ENCODE data around the gene SLC7A5. TPM values are rescaled to one million over a fixed set of nuclear protein-coding genes. Genes with fewer than 3 reads are reported as not detected.
"Not testable (repeated sequence)": the region's sequence is repeated elsewhere in the genome, so short reads cannot be mapped to it uniquely, and the experiment has no call there.

Gene SLC7A5
- total and polyA plus RNA-seq, 2 of the 13 experiments (the other 11 are each of a cell fraction or from before 2014, with no cell fraction given), result 79.6 to 155 TPM

DNA sequence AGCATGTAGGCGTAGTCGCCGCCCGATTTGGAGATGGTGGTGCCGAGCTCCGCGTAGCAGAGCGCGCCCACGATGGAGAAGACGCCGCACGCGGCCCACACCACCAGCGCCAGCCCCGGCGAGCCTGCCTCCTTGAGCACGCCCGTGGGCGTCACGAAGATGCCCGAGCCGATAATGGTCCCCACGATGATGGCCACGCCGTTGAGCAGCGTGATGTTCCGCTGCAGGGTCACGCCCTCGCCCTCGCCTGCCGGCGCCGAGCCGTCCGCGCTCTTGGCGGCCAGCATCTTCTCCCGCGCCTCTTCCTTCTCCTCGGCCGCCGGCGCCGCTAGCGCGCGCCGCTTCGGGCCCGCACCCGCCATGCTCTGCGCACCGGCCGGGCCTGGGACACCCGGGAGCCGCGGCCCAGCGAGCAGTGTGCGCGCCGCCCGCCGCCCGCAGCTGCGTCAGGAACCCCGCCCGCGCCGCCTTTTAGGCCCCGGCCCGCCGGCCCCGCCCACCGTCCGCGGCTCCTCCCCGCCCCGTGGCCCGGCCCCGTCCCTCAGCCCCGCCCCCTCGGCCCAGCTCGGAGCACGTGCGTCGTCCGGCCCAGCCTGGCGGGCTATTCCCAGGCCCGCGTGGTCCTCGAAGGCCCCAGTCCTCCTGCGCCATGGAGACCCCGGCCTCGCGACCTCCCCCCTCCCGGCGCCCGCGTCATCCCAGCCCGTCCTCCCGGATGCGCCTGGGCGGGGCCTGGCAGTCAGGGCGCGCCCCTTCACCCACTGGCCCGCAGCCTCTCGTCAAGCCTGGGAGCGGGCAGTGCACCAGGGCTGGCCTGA is at the start of gene SLC7A5 (continued):
- peak; percentile 76 for TF ChIP-seq POLR2AphosphoS5 (IDR thresholded peaks at IDR 0.05; ENCODE audit: low read depth, low read length)
- TF ChIP-seq, protein P1, sequence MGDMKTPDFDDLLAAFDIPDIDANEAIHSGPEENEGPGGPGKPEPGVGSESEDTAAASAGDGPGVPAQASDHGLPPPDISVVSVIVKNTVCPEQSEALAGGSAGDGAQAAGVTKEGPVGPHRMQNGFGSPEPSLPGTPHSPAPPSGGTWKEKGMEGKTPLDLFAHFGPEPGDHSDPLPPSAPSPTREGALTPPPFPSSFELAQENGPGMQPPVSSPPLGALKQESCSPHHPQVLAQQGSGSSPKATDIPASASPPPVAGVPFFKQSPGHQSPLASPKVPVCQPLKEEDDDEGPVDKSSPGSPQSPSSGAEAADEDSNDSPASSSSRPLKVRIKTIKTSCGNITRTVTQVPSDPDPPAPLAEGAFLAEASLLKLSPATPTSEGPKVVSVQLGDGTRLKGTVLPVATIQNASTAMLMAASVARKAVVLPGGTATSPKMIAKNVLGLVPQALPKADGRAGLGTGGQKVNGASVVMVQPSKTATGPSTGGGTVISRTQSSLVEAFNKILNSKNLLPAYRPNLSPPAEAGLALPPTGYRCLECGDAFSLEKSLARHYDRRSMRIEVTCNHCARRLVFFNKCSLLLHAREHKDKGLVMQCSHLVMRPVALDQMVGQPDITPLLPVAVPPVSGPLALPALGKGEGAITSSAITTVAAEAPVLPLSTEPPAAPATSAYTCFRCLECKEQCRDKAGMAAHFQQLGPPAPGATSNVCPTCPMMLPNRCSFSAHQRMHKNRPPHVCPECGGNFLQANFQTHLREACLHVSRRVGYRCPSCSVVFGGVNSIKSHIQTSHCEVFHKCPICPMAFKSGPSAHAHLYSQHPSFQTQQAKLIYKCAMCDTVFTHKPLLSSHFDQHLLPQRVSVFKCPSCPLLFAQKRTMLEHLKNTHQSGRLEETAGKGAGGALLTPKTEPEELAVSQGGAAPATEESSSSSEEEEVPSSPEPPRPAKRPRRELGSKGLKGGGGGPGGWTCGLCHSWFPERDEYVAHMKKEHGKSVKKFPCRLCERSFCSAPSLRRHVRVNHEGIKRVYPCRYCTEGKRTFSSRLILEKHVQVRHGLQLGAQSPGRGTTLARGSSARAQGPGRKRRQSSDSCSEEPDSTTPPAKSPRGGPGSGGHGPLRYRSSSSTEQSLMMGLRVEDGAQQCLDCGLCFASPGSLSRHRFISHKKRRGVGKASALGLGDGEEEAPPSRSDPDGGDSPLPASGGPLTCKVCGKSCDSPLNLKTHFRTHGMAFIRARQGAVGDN (CRISPR knock-in tag; IDR thresholded peaks at IDR 0.05), result peak; percentile 88
- TF ChIP-seq PRMT3 (CRISPR knock-in tag; IDR thresholded peaks at IDR 0.05; ENCODE audit: borderline replicate concordance, low read depth), result 0 out of 2 replicates have a peak, but pooled peaks have one; percentile 27
- TF ChIP-seq ZBTB7B (CRISPR knock-in tag; IDR thresholded peaks at IDR 0.05), result peak; percentile 25; the same call in 1 of the 2 replicates
- TF ChIP-seq MYC (CRISPR knock-in tag; IDR thresholded peaks at IDR 0.05; ENCODE audit: borderline replicate concordance), result peak; percentile 91
- TF ChIP-seq ZNF484 (CRISPR knock-in tag; IDR thresholded peaks at IDR 0.05; ENCODE audit: borderline replicate concordance, low read depth), result 0 out of 2 replicates have a peak, but pooled peaks have one; percentile 64
- TF ChIP-seq KLF6 (CRISPR knock-in tag; IDR thresholded peaks at IDR 0.05), result peak; percentile 95
- 0 out of 2 replicates have a peak, but pooled peaks have one; percentile 25 for TF ChIP-seq ZNF446 (CRISPR knock-in tag; IDR thresholded peaks at IDR 0.05)
- TF ChIP-seq, protein P2, sequence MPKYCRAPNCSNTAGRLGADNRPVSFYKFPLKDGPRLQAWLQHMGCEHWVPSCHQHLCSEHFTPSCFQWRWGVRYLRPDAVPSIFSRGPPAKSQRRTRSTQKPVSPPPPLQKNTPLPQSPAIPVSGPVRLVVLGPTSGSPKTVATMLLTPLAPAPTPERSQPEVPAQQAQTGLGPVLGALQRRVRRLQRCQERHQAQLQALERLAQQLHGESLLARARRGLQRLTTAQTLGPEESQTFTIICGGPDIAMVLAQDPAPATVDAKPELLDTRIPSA (CRISPR knock-in tag; IDR thresholded peaks at IDR 0.05; ENCODE audit: borderline replicate concordance), result 0 out of 2 replicates have a peak, but pooled peaks have one; percentile 68
- peak; percentile 52; the same call in 1 of the 2 replicates for TF ChIP-seq ZMYM2 (CRISPR knock-in tag; IDR thresholded peaks at IDR 0.05)
- TF ChIP-seq REPIN1 (CRISPR knock-in tag; IDR thresholded peaks at IDR 0.05; ENCODE audit: borderline replicate concordance, low read depth), result peak; percentile 73
- TF ChIP-seq, protein P3, sequence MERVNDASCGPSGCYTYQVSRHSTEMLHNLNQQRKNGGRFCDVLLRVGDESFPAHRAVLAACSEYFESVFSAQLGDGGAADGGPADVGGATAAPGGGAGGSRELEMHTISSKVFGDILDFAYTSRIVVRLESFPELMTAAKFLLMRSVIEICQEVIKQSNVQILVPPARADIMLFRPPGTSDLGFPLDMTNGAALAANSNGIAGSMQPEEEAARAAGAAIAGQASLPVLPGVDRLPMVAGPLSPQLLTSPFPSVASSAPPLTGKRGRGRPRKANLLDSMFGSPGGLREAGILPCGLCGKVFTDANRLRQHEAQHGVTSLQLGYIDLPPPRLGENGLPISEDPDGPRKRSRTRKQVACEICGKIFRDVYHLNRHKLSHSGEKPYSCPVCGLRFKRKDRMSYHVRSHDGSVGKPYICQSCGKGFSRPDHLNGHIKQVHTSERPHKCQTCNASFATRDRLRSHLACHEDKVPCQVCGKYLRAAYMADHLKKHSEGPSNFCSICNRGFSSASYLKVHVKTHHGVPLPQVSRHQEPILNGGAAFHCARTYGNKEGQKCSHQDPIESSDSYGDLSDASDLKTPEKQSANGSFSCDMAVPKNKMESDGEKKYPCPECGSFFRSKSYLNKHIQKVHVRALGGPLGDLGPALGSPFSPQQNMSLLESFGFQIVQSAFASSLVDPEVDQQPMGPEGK (CRISPR knock-in tag; IDR thresholded peaks at IDR 0.05), result peak; percentile 36; the same call in 1 of the 2 replicates
- TF ChIP-seq CREB1 (IDR thresholded peaks at IDR 0.05), result 0 out of 2 replicates have a peak, but pooled peaks have one; percentile 13
- TF ChIP-seq CREB1 (CRISPR knock-in tag; IDR thresholded peaks at IDR 0.05), result not testable (repeated sequence)
- peak; percentile 39; the same call in 1 of the 2 replicates for TF ChIP-seq ZNF20 (CRISPR knock-in tag; IDR thresholded peaks at IDR 0.05)
- peak; percentile 65; the same call in 1 of the 2 replicates for TF ChIP-seq ZNF746 (CRISPR knock-in tag; IDR thresholded peaks at IDR 0.05)
- TF ChIP-seq, protein P4, sequence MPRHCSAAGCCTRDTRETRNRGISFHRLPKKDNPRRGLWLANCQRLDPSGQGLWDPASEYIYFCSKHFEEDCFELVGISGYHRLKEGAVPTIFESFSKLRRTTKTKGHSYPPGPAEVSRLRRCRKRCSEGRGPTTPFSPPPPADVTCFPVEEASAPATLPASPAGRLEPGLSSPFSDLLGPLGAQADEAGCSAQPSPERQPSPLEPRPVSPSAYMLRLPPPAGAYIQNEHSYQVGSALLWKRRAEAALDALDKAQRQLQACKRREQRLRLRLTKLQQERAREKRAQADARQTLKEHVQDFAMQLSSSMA (CRISPR knock-in tag; IDR thresholded peaks at IDR 0.05), result peak; percentile 83; the same call in 1 of the 2 replicates
- peak; percentile 87; the same call in 1 of the 2 replicates for TF ChIP-seq ZNF878 (CRISPR knock-in tag; IDR thresholded peaks at IDR 0.05)
